Chondrocyte (in vitro differentiated cells): ENCODE data around the gene WBP11. TPM values are rescaled to one million over a fixed set of nuclear protein-coding genes. Genes with fewer than 3 reads are reported as not detected.

ENCODE experiments used
- DNase-seq: peaks from one replicate; pipeline ENCODE4 v3.0.0; 2021; ENCODE audit warnings: mixed read lengths, low spot score
- H3K27ac Mint-ChIP-seq: one replicate; pipeline ENCODE4 v1.8.0; 2021; ENCODE audit warnings: mild to moderate bottlenecking, moderate library complexity, mixed read lengths; ENCODE audit not compliant: unreplicated experiment
- H3K27me3 Mint-ChIP-seq: 2 replicates; pipeline ENCODE4 v1.8.0; 2021; ENCODE audit warnings: low read depth, mixed read lengths
- H3K36me3 Mint-ChIP-seq: 2 replicates; pipeline ENCODE4 v1.8.0; 2021; ENCODE audit warnings: low read depth, mixed read lengths
- H3K4me1 Mint-ChIP-seq: 2 replicates; pipeline ENCODE4 v1.8.0; 2021; ENCODE audit warnings: low read depth, mild to moderate bottlenecking, mixed read lengths
- H3K4me3 Mint-ChIP-seq: one replicate; pipeline ENCODE4 v1.8.0; 2021; ENCODE audit warnings: mild to moderate bottlenecking, moderate library complexity, mixed read lengths; ENCODE audit not compliant: unreplicated experiment
- H3K9me3 Mint-ChIP-seq: 2 replicates; pipeline ENCODE4 v1.8.0; 2021; ENCODE audit warnings: low read depth, mixed read lengths
- total RNA-seq: library from RNA; stranded (reverse); gene quantifications from 3 replicates; pipeline ENCODE4 v1.2.1, GENCODE V29; 2021
- TF ChIP-seq, protein P1 (sequence below): fragments of 200-600 bp; sonication (generic); IDR thresholded peaks from 2 replicates; pipeline ENCODE4 v1.5.0; 2021; ENCODE audit warnings: antibody characterized with exemption, mild to moderate bottlenecking, moderate library complexity

WBP11 gene
- total RNA-seq, 1 donor from 2014 or later, result 46.2 TPM

DNA sequence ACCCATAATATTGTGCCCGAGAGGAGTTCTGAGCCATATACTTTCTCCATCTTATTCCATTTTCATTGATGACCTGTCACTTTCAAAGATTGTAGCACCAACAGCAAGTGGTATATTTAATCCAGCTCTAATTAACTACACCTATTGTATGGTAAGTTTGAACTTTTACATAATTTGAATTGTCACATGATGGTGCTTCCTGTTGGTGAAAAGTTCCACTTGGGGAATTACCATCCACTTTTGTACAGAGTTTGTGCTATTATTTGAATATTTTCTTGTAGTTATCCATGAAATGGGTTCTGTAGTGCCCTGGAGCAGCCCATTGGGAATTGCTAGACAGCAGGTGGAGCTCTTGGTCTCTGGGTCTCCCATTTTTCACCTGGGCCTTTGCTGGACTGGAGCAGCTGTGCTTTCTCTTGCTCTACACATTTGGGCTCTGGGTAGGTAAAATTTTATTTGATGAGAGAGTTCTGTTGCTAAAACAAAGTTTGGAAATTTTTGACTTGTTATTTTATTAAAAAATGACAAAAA, 7.7 kb upstream of the WBP11 start:
- Mint-ChIP-seq H3K27me3 (no peaks in the 10 kb centered on the region), H3K36me3 (no peaks in the 10 kb centered on the region), H3K4me1 (no peaks in the 10 kb centered on the region), H3K4me3 (no peak overlapping the region), H3K9me3 (no peaks in the 10 kb centered on the region), H3K27ac (no peak overlapping the region)
- no peak for DNase-seq
- TF ChIP-seq, protein P1, sequence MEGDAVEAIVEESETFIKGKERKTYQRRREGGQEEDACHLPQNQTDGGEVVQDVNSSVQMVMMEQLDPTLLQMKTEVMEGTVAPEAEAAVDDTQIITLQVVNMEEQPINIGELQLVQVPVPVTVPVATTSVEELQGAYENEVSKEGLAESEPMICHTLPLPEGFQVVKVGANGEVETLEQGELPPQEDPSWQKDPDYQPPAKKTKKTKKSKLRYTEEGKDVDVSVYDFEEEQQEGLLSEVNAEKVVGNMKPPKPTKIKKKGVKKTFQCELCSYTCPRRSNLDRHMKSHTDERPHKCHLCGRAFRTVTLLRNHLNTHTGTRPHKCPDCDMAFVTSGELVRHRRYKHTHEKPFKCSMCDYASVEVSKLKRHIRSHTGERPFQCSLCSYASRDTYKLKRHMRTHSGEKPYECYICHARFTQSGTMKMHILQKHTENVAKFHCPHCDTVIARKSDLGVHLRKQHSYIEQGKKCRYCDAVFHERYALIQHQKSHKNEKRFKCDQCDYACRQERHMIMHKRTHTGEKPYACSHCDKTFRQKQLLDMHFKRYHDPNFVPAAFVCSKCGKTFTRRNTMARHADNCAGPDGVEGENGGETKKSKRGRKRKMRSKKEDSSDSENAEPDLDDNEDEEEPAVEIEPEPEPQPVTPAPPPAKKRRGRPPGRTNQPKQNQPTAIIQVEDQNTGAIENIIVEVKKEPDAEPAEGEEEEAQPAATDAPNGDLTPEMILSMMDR, result peak; percentile 72

DNA sequence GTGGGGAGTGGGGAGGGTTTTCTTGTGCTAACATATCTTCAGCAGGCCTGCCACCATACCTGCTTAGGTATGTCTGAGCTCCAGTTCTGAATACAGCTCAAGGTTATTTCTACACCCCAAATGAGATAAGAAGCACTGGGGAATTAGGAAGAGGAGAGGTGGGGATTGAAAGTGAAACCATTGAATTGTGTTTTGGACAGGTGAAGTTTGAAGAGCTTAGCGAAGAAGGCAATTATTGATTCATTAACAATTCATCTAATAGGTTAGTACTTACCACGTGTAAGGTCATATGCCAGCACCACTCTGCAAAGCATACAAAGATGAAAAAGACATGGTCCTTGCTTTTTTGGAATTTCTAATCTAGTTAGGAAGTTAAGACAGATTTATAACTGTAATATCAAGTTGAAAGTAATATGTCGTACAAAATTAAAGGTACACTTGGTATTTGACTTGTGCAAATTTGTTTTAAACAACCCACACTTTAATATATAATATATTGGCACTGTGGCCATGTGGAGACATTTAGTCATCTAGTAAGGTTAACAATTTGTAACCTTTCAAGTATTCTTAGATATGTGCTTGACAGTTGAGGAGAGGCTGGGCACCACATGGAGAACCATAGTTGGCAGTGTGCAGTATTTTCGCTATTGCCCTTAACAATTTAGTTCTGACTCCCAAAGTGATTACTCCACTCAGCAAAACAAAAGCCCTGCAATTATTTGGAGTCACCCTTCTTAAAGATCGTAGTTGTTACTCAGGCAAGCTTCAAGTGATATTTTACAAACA, 7.1 kb upstream of the WBP11 start:
- H3K9me3 Mint-ChIP-seq, result no peaks in the 10 kb centered on the region

DNA sequence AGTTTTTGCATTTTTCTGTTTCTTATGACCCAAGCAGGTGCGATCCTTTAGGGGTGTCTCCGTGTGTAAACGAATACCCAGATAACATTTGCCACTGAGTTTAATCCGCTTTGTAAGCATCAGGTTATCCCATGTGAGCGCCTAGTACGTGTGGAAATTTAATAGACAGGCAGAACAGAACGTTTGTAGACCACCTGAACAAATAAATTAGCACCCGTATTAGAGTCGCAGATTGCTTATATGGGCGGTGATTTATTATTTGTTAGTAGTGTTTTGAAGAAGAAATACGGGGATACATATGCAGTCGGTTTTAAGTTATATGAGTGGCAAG, 517 bp upstream of the WBP11 start:
- TF ChIP-seq, protein P1, result no peak
- DNase-seq, result no peak
- Mint-ChIP-seq H3K4me1 (peaks cover 3% of the 10 kb centered on the region), H3K27ac (no peak overlapping the region), H3K4me3 (no peak overlapping the region), H3K27me3 (no peaks in the 10 kb centered on the region), H3K9me3 (no peaks in the 10 kb centered on the region), H3K36me3 (peaks cover 4% of the 10 kb centered on the region)

More for the DNA sequence above, 7.1 kb upstream of the WBP11 start:
- no peak overlapping the region for H3K4me3 Mint-ChIP-seq
- no peaks in the 10 kb centered on the region for H3K27me3 Mint-ChIP-seq
- TF ChIP-seq, protein P1, result no peak
- H3K27ac Mint-ChIP-seq, result no peak overlapping the region
- no peaks in the 10 kb centered on the region for H3K36me3 Mint-ChIP-seq
- no peak for DNase-seq
- no peaks in the 10 kb centered on the region for H3K4me1 Mint-ChIP-seq

DNA sequence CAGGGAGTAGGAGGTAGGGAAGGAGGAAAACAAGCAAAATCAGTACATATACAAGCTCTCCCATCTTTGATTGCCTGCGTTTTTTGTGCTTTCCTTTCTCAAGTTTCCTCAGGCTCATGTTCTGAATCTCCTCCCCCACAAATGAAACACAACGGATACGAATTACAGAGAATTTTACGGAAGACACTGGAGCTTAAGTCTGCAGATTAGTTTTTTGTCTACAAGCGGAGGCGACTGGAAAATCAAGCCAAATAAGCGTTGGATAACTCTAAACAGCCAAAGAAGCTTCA, 612 bp downstream of the WBP11 start:
- no peak overlapping the region for H3K4me3 Mint-ChIP-seq
- H3K27ac Mint-ChIP-seq, result no peak overlapping the region
- H3K9me3 Mint-ChIP-seq, result no peaks in the 10 kb centered on the region
- DNase-seq, result no peak
- peaks cover 3% of the 10 kb centered on the region for H3K4me1 Mint-ChIP-seq
- peaks cover 6% of the 10 kb centered on the region for H3K36me3 Mint-ChIP-seq
- H3K27me3 Mint-ChIP-seq, result no peaks in the 10 kb centered on the region
- TF ChIP-seq, protein P1, result no peak

DNA sequence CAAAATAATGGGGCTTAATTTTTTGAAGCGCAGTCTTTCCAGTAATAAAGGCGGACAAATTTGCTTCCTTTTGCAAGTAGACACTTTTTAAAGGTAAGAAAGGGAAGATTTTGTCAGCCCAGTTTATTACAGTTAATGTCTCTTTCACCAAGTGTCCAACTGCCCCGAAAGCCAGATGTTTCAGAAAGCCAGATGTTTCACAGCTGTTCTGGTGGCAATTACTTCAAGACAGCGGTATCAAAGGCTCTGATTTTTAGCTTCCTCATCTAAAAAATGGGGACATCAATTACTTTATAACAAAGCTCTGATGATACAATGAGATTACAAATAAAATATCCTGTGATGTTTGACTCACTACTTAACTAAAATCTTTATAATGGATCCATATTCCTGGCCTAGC, 1.0 kb downstream of the WBP11 start:
- DNase-seq, result no peak
- TF ChIP-seq, protein P1, result no peak
- Mint-ChIP-seq H3K9me3 (no peaks in the 10 kb centered on the region), H3K36me3 (peaks cover 11% of the 10 kb centered on the region), H3K4me3 (no peak overlapping the region), H3K27me3 (no peaks in the 10 kb centered on the region), H3K4me1 (peaks cover 3% of the 10 kb centered on the region), H3K27ac (no peak overlapping the region)
